HL-60/S4 treated with phorbol 12-myristate 13-acetate at 8.2 ng/mL for 4 days and 3 days (cell line): Measurements from ENCODE around the gene RAMACL.

Source experiments
- in situ Hi-C: fragments of 300-500 bp; cut with MboI; formaldehyde crosslinking; loops from 2 replicates; pipeline ENCODE4 v1.15.0; 2022; ENCODE audit warnings: low sequenced_read_pairs

The RAMACL gene

DNA sequence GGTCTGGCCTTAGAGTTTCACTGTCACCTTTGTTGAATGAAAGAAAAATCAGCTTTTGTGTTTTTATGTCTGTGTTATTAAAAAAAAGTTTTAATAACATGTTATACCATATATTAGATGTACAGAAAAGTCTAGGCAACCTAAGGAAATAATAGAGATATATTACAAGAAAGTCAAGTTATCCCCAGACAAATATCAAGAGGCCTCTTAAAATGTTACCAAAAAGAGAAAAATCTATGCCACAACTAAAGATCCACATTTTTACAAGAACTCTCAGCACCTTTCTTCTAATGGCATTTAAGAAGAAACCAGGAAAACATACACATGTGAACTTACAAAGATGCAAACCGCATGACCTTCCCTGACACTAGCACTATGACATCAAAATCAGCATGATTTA, 26.8 kb downstream of the RAMACL start:
- in situ Hi-C loops, result no loop called here

GRCh38 chr6:166559211-166559610, 27.3 kb downstream of the RAMACL start:
- in situ Hi-C loops, result no loop called here

GRCh38 chr6:166558156-166559005, 28.1 kb downstream of the RAMACL start:
- in situ Hi-C loops, result no loop called here

GRCh38 chr6:166556863-166557322, 29.6 kb downstream of the RAMACL start:
- in situ Hi-C loops, result no loop called here

DNA sequence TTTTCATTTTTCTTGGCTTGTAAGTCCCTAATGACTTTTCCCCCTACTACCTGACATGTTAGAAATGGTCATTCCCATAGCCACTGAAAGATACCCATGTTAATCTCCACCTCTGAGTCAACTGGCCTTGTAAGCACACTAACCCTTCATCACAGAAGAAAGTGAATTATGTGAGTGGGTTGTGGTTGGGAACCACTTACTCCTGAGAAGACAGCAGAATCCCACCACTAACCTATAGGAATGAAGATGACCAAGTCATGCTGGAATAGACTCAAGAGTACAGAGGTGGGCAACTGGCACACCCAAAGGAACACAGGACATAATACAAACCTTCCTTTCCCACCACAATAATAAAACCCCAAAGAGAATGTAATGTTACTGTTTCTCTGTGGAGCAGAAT, 30.1 kb downstream of the RAMACL start:
- in situ Hi-C loops, result no loop called here

- in situ Hi-C loops, result no loop called here
These were observed 31.4 kb downstream of the RAMACL start for GRCh38 chr6:166555086-166555485.

GRCh38 chr6:166554316-166554715, 32.2 kb downstream of the RAMACL start:
- in situ Hi-C loops, result no loop called here

GRCh38 chr6:166553563-166554271, 32.8 kb downstream of the RAMACL start:
- in situ Hi-C loops, result no loop called here

- in situ Hi-C loops, result no loop called here
These were observed 33.9 kb downstream of the RAMACL start for GRCh38 chr6:166552600-166552999.

DNA sequence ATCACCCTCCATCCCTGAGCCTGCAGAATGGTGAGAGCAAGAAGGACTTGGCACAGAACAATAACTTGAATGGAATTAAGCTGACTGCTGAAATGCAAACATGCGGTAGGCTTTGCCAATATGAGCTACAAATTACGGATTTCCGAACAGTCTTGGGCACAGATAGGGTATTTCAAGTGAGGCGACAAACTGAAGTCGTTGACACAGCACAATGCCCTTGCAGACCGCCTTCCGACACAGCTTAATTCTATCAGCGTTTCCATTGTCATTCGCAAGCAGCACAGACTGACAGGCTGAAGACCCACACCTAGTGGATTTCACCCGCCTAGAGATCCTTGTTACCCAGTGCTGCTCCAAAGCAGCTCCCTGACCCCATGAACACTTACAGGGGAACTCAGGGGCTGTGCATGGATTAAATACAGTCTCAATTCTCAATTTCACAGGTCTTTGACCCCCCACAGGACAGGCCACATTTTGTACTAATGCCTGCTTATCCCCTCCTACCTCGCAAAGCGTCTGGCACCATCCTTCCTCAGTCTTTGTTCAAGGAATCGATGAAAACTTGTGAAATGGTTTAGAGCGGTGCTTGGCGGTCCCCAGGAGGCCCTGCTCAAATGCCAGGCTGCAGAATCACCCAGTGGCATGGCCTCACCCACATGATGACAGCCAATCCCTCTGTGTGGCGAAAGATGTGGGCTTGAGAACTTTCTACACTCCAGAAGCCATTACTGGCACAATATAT, 34.6 kb downstream of the RAMACL start:
- in situ Hi-C loops, result no loop called here

DNA sequence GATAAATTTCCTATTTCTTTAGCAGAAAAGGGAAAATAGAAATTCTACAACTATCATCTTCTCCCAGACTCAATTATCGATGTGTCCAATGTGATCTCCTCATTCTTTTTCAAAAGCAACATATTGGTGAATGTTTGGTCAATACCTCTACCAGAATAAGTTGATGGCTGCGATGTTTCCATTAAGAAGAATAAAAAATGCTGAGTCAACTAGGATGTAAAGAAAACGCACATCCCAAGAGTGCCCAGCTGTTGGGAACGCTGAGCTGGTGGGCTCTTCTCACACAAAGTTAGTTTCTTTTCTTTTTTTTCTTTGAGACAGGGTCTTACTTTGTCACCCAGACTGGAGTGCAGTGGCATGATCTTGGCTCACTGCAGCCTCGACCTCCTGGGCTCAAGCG, 39.8 kb downstream of the RAMACL start:
- in situ Hi-C loops, result no loop called here

DNA sequence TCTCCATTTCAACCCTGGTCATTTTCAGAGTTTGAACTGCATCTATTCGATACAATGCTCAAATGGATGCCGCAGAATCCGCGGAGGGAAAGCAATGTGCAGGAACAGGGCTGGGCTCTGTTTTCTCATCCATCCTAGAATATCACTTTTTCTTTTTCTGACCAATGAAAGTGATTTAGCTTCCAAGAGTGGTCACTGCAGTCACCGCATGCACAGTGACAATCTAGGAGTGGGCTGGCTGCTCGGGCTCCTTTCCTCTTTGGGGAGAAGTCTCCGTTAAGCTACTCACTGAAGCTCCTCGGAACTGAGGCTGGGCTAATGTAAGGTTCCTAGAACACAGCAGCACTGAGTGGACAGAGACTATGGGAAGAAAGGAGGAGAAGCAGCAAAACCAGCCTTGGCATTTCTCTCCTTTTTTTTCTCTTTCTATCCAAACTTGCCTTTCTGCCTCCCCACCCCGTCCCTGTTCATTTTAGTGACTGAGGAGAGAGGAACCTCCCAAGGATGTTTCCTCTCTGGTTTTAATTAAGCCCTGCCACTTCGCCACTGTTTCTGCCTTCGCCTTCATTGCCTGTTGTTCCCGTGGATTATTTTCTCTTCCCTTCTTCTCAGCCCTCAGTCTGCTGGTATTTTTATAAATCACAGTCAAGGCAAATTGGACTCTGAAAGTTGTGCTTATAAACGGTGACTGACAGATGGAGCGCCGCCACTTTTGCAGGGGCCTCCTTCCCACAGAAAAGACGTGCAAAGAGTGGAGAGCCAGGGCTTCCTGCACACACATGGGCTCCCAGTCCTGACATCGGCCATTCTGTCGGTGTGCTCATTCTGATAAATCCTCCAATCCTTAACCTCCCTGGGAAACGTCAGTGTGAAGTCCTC, 41.1 kb downstream of the RAMACL start:
- in situ Hi-C loops, result no loop called here

DNA sequence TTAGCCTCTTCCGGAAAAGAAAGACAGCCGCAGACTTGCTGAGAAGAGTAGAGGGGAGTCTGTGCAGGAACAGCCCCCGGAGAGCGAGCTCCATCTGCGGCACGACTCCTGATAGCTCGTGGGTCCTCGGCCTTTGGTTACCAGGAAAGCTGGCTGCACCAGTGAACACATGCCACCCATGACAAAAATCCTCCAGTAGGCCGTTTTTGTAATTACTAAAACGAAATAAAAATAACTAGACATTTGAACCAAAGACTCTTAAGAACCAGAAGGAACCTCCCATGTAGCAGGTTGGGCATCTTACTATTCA, 42.2 kb downstream of the RAMACL start:
- in situ Hi-C loops, result no loop called here

DNA sequence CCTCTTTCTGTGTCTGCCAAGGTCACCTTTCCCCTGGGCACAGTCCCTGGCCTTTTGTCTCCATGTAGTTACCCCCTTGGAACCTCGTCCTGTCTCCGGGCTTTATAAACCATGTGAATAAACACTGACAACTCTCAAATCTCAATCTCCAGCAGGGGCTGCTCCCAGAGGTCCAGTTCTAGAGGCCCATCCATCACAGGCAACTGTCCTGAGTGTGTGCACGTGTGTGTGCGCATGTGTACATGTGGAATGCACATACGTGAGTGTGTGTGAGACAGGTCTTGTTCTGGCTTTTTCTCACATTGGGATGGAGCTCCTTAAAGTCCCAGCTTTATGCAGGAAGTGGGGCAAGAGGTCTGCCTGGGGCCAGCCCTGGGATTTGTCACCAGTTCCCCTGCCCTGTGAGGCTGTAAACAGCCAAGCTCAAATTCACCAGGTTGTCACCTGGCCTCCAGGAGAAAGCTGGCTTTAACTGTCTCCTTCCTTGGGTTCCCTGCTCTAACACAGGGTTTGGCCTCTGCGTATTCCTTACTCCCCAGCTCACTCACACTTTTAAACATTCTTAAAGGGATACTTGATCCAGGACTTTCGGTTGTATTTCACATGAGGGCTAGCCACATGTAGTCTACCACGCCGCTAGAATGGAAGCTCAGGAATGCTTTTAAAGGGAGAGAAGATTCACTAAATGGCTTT, 42.7 kb downstream of the RAMACL start:
- in situ Hi-C loops, result no loop called here

DNA sequence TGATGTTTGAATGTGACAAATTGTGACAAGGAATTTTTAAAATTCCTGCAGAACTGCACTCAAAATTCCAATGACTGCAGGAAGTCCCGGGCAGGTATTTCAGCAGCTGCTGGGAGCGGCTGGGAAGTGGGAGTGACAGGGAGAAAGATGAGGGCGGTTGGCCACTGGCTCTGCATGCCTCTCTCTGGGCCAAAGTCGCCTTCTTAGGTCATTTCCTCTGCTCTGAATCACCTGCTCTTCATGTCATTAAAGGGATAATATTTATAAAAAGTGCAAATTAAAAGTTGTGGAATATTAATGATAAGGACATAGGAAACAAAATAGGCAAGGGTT, 43.9 kb downstream of the RAMACL start:
- in situ Hi-C loops, result no loop called here

DNA sequence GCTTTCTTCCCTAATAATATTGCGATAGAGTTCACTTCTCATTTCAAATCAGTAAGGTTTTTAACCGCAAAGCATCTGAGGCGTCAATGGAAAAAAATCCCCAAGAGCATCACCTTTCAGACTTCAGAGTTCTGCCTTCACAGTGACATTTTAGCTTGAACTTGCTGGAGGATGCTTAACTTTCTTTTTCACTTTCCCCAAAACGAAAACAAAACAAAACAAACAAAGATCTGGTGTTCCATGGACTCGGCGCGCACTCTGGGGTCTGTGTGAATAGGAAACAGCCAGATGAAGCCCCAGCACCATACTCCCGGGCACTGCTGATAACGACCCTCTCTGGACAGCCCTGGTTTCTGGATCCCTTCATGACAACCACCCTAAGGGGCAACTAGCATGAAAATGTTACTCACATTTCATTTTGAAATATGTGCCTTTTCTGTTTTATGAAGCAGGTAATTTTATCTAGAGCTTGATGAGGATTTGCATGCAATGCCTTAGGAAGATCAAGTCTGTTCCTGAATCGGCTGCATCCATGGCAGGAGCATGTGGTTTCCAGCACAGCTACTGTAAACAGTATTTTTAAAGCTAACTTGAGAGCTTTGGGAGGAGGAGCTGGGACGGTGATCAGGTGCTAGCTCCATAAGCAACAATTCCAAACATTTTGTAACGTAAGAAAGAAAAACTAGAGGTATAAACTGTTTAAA, 44.5 kb downstream of the RAMACL start:
- in situ Hi-C loops, result no loop called here

DNA sequence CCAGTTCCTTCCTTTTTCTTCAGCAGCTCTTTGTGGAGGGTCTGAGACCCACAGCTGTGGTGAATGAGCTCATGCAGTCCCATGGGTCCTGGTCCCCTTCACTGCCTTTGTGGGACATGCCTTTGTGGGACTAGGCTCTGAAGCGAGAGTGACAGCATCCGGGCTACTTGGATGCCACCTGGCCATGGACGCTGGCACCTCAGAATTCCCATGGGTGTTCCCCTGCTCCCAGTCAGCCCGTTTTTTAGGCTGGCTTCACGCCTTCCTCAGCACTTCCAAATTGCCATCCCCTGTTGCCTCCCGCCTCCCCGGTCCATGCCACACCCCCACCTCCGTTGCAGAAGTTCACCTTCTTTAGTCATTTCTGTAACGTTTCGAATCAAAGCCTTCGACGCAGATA, 45.1 kb downstream of the RAMACL start:
- in situ Hi-C loops, result no loop called here

GRCh38 chr6:166540631-166541331, 45.7 kb downstream of the RAMACL start:
- in situ Hi-C loops, result no loop called here

DNA sequence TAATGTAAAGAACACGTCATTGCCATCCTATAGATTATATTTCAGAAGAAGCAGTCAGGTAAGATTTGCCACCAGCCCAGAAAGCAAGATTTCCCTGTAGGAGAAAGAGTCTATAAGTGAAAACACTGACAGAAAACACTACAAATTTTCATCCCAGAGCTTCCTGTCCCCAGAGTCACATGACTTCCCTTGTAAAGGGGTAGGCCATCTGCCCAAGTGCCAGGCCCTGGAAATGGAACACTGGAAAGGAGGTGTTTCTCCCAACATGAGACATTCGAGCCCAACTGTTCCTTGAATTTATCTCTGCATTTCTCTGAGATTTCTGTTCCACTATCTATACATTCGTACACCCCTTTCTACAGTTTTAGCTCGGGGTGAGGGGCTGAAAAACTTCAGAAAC, 46.9 kb downstream of the RAMACL start:
- in situ Hi-C loops, result no loop called here
